ENCODE results near the gene KDM3B.

DNA sequence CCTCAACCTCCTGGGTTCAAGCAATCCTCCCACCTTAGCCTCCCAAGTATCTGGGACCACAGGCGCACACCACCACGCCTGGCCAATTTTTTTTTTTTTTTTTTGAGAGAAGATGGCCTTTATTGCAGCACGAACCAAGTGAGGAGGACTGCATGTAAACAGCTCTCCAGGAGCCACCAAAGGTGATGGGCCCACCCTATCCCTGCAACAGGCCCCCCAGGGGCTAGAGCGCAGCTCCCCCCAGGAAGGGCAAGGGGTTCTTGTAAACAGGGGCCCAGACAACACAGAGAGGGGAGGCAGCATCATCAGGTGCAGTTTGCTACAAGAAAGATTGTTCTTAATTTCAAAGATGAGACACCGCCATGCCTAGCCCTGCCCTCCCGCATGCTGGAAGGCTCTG, 100.2 kb downstream of the KDM3B start:
- TF ChIP-seq CTCF (IDR thresholded peaks at IDR 0.05) (no peak), EP300 (IDR thresholded peaks at IDR 0.05) (no peak)

Data from suprapubic skin (tissue), 3 donors.